ENCODE results near the gene DAAM1.
A peak's percentile ranks its signal among the peaks of the same experiment; 100 is the strongest.

Gene DAAM1

DNA sequence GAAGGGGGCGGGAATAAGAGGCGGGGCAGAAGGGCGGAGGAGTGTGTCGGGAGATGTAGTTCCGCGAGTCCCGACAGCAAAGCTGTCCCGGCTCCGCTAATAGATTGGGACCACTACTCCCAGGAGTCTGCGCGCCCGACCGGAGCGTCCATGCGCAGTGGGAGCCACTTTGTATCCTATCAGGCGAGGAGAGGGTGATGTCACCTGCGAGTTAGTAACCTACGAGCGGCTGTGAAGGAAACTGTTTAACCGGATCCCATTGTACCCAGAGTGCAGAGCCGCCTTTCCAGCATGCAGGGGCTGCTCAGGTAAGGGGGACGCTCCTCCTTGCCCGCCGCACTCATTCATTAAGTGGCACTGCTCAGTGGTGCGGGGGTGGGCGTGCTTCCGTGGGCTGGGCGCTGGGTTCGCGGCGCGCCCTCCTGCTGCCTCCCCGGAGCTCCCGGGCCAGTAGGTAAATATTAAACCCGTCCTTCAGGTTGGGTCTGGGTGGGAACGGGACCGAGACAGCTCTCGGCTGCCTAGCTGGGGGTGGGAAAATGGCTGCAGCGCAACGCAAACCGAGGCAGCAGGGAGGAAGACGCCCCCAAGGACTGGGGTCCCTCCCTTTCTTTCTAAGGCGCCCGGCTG, at the start of gene DAAM1:
TSS of gene DAAM1 (plus strand) at position 207 of the 630 bp plus-strand sequence. CDS start 74,811 bp downstream, outside the sequence.
- peak; percentile 95 to 96 for DNase-seq (ENCODE audit: low read depth in 2 of 2)

DNA sequence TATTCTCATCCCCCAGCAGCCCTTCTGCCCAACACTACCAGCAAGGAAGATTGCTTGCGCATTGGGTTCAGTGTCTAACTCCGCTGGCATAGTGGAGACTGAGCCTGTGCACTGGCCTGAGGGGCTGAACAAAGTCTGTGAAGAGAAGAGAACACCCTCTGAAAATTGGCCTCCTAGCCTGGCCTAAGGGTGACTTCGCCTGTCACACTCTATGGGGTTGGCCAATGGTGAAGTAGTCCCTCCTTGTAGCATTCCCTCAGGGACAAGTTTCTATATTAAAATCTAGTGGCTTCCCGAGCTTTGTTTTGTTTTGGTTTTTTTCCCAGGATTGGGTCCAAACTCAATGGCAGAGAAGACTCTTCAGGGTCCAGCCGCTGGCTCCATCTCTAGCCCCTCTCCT, 49.1 kb upstream of the DAAM1 start:
- no peak for DNase-seq (ENCODE audit: low read depth in 2 of 2)

DNA sequence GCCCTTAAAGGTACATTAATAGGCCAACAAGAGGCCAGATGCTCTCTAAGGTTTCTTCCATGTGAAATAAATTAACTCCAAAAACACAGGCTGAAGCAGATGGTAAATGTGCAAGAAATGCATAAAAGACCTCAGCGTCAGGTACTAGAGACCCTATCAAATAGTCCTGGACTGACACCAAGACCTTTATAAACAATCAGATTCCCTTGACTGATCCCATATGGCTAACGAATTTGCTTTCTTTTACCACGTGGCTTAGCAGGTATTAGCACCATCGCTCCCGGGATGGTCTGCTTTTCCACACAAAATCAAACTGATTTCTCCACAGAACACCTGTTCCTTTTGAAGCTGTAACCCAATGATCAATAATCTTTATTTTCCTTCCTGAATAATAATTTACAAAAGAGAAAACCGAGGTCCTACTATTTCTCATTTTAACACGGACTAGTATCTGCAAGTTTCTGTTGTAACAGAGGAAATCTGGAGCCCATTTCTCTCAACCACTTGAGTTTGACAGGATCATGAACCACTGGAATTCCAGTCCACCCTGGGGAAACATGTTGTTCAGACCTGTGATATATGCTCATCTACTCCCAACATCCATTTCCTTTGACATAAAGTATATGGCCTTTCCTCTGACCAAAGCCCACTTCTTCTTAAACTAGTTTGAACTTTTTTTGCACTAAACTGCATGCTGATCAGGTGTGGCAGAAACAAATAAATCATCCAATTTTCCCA, 48.2 kb upstream of the DAAM1 start:
- no peak for DNase-seq (ENCODE audit: low read depth in 2 of 2)

DNA sequence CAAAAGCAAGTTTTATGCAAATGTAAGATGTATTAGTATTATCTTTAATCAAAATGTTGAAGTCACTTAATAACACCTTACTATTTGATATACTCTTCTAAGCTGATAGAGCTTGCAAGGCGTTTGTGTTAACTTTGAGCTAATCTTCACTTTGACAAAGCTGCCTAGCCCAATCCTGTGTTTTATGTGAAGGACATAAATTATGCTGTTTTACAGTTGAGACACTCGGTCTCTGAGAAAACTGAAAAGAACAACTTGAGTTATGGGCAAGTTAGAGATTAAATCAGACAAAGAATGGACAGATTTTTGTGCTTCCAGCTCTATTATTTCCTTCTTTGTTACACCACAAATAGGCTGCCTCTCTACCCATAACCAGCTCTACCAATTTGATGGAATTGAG, 42.0 kb upstream of the DAAM1 start:
- no peak for DNase-seq (ENCODE audit: low read depth in 2 of 2)

DNA sequence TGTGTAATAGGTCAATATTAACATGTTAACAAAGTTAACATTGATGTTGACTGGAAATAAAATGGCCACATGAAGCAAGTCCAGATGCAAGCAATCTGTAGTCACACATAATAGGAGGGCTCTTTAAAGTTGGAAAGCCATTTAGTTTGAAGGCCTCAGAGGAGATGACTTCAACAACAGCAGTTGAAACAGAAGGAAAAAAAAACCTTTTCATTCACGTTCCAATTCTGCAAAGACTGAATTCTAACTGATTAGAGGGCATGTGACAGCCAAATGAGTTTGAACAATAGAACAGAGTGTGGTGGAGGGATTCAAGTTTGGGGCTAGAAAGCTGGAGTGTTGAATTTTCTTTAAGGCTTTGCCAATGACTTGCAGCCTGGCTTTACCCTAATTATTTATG, 41.5 kb upstream of the DAAM1 start:
- DNase-seq (ENCODE audit: low read depth in 2 of 2), result no peak

DNA sequence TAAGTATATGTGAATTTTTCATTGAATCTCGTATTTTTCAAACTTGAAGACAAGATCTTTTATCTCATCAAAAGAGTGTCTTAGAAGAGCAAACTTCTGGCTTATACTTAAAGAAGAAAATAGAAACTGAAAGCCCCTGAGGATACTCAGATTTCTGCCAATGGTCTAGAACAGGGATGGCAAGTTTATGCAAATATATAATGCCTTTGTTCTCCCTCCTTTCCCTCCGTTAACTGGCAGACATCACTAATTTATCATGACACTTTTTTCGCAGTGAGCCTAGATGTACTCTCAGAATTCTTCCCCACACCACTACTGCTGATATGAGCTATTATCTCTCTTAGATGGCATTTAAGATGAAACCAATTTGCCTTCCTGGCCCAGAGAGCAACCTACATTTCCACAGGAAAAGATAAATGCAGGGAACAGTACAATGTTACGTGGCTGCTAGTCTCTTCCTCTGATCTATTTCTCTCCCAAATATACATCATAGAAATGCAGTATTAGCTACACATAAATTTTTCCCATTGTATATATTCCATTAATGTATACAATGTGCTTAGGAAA, 40.0 kb upstream of the DAAM1 start:
- no peak for DNase-seq (ENCODE audit: low read depth in 2 of 2)

DNA sequence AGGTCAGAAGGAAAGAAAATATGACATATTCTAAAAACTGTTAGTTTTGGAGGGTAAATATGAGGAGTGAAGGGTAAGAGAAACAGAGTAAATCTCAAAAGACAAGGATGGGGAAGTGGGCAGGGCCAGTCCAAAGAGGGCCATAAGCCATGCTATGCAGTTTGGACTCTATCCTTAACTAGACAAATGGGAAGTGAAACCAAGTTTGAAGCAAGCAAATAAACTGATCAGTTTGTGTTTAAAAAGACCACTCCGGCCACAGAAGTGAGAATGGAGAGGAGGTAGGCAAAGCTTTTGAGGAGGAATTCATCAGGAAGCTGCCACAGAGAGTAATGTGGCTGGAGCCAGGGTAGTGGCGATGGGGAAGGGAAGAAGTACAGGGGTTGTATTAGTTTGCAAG, 37.5 kb upstream of the DAAM1 start:
- no peak for DNase-seq (ENCODE audit: low read depth in 2 of 2)

DNA sequence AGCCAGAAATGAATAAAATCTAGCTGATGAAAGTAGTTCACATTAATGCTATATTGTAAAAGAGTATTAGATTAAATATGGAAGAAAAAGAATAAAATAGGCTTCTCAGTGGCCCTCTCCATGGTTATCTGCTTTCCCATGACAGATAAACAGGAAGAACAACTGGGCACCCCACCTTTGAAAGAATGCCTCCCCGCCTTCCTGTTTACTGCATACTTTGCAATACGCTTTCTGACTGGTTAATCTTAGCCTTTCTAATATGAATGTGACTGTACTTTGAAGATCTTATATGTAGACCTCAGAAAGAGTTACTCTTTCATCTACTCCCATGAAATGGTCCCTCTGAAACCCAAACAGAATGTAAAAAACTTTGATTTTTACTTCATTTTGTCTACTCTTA, 34.1 kb upstream of the DAAM1 start:
- DNase-seq (ENCODE audit: low read depth in 2 of 2), result no peak

DNA sequence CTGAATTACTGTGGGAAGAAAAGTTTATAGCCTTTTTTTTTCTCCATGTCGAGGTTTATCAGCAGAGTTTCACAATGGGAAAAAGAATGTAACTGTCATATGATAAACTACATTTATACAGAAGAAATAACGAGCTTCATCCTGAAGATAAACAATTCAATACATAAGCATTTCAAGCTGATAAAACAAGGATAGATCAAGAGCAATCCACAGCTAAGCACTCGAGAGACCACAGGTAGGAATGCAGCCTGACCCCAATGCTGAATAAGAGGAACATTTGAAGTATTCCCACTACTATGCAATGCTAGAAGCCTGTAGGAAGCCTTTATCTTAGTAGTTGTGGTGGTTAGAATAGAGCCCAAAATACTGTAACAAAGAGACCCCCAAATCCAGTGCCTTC, 32.6 kb upstream of the DAAM1 start:
- no peak for DNase-seq (ENCODE audit: low read depth in 2 of 2)

DNA sequence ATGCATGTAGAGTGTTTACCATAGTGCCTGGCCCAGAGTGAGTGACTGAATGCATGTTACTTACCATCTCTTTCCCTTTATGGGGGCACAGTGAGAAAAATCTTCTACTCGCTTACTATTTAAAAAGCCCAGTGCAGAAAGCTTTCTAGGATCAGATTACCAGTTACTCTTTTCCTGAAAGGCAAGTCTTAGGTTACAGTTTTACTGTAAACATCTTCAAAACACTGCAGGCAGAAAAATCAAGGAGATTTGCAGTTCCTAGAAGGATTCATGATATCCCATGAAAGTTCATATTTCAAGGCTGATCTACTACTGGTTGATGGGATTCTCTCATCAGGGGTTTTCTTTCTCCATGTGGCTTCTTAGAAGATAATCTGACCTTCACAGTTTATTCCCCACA, 29.3 kb upstream of the DAAM1 start:
- no peak for DNase-seq (ENCODE audit: low read depth in 2 of 2)

DNA sequence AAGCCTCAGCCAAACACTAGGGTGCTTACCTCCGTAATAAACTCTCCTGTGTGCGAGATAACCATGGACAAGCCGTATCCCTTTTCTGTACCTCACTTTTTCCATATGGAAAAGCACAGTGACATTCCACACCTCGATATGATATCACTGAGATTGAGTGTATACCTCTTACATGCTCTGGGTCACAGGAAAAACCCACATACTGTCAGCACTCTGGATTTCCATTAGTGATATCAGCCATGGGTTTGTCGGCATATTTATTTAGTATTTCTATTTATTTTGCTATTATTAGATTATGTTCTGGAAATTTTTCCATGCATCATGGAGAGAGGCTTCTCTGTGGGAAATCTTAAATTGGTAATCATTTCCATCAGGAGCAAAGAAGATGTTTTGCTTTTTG, 28.0 kb upstream of the DAAM1 start:
- DNase-seq (ENCODE audit: low read depth in 2 of 2), result no peak

DNA sequence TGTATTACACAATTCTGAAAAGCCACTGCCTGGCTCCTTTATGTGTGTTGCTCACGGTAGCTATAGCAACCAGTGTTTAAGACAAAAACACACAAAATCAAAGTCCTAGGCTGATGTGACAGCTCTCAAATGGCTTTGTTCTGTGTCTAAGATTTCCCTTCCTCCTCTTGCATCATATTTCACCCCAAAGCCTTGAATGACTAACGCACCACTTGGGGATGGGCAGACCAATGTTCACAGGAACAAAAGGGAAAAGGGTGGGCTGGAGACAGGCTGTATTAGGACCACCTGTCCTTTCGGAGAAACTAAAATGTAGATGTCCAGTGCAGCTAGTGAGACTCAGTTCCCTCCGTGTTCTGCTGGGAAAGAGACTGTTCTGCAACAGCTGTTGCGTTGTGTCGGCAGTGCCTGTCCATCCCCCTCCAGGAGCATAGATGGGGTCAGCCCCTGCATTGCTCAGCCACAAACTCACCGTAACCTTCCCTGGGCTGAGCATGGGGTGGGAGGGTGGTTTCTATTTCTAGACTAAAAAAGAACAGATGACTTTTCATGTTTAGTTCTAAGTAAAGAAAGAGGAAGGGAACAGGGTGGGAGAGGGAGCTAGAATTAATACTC, 26.8 kb upstream of the DAAM1 start:
- DNase-seq (ENCODE audit: low read depth in 2 of 2), result no peak

DNA sequence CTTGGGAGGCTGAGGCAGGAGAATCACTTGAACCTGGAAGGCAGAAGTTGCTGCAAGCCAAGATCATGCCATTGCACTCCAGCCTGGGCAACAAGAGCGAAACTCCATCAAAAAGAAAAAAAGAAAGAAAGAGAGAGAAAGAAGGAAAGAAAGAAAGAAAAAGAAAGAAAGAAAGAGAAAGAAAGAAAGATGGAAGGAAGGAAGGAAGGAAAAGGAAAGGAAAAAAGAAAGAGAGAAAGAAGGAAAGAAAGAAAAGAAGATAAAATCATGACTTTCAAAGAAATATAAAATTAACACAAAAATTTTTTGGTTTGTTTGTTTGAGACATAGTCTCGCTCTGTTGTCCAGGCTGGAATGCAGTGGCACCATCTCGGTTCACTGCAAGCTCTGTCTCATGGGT, 22.2 kb upstream of the DAAM1 start:
- no peak for DNase-seq (ENCODE audit: low read depth in 2 of 2)

DNA sequence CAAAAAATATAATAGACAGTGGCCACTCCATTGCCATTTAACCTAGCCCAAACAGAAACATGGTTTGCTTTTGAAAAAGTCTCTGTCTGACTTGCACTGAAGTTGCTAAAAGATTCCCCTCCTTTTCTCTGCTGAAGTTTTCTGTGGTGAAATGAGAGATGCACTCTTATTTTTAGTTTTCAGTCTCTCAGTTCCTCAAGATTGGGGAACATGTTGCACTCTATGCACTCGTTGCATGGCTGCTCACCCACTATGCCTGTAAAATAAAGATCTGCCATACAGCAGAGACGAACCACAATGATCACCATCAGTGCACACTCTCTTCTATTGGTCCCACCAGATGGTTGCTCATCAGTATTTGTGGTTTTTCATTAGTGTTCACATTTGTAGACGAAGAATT, 13.1 kb upstream of the DAAM1 start:
- no peak for DNase-seq (ENCODE audit: low read depth in 2 of 2)

DNA sequence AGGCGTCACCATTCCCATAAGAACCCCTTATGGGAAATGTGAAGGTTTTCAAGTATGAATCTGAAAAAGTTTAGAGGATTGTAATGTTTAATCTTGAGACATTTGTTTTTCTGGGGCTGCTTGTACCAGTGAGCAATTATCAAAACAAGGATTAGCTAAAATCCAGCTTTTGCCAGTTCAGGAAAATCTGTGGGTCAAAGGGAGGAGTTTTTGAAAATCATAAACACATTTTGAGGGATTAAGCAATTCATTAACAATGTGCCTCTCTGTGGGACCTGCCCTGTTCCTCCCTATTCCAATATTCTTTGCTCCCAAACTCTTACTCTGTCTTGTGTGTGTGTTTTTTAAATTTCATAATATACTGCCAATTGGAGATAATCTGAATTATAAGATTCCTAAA, 11.7 kb upstream of the DAAM1 start:
- no peak for DNase-seq (ENCODE audit: low read depth in 2 of 2)

DNA sequence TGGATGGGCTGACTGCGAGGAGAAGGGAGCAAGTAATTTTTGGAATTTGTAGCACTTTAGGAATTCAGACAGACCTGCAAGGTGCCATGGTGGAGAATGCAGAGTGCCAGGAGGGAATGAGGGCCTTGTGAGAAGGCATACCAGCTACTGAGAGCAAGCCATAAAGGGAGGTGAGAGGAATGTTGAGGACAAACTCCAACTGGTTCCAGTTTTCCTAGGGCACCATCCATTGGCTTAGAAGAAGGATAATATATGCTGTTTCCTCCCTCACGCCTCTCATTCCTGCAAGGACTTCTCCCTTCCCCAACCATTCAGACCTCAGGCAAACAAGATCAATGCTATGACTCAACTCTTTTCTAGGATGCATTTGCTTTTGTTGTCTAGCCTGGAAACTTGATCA, 11.2 kb upstream of the DAAM1 start:
- DNase-seq (ENCODE audit: low read depth in 2 of 2), result no peak

DNA sequence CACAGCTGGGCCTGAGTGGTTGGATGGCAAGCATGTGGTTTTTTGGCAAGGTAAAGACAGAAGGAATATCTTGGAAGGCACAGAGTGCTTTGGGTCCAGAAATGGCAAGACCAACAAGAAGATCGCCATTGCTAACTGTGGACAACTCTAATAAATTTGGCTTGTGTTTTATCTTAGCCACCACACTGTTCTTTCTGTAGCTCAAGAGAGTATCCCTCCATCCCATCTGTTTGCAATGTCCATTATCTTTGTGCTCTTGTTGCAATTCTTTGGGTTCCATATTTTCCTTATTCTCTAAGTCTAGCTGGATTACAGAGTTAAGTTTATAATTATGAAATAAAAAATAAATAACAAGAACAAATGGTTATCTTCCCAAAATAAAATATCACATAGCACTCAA, 6.7 kb upstream of the DAAM1 start:
- DNase-seq (ENCODE audit: low read depth in 2 of 2), result no peak

DNA sequence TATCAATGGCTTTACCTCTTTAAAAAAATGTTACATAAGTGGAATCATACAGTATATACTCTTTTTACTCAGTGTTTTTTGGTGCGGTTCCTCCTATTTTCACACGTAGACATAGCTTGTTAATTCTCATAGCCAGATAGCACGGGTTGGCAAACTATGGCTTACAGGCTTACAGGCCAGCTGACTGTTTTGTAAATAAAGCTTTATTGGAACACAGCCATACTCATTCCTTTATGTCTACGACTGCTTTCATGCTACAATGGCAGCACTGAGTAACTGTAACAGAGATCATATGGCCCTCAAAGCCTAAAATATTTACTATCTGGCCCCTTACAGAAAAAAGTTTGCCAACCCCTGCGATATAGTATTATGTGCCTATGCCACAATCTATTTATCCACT, 5.8 kb upstream of the DAAM1 start:
- no peak for DNase-seq (ENCODE audit: low read depth in 2 of 2)

DNA sequence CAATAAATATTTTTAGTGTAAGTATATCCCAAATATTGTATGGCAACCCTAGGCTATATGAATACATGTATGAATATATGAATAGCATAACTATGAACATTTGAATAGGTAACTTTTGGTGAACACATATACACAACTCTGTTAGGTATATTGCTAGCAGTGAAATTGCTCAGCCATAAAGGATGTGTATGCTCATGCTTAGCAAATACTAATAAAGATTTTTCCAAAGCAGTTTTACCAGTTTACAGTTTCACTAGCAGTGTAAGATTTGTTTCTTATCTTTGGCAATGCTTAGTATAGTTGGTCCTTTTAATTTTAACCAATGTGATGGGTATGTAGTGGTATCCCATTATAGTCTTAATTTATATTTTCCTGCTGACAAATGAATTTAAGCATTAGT, 5.3 kb upstream of the DAAM1 start:
- no peak for DNase-seq (ENCODE audit: low read depth in 2 of 2)

DNA sequence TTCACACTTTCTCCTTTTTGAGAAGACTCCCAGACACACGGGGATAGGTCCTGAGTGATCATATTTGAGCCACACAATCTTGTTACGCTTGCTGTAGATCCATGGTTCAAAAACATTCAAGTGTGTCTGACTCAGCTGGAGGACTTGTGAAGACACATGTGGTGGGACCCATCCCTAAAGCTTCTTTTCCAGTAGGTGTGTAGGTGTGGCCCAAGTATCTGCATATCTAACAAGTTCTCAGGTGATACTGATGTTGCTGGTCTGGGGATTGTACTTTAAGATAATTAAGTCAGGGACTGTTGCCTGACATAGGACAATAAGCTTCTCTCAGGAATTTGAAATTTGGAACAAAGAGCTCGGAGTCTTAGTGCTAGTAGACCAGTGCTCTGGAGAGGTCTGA, 4.1 kb upstream of the DAAM1 start:
- no peak for DNase-seq (ENCODE audit: low read depth in 2 of 2)

DNA sequence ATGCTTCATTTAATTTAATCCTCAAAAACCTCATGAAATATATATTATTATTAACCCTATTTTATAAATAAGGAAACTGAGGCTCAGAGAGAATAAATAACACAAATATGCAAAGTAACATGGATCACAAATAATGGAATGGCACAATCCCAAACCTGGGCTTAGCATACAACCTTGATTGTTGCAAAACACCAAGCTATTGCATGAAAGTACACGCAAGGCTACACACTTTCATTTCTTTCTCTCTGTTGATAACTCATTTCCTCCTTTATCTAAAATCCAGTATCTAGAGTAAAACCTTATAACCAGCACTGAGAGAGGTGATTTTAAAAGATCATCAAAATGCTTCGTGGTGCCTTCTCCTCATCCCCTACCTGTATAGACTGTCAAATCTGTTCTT, 2.8 kb upstream of the DAAM1 start:
- no peak for DNase-seq (ENCODE audit: low read depth in 2 of 2)

DNA sequence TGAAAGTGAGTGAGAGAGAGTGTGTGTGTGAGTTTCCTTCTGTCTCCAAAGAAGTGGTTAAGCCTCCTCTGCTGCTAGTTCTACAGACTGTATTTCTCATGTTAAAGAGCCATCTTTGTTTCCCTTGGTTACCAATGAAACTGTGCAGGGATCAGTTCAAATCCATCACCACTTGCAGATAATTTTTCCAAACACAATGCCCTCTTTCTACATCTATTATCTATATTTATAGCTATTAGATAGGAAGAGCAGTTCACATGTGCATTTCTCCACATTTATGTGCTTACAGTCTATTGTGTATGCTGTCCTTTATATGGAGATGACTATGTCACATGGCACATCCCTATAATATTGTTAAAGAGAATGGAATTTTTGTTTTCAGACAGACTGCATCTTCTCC, 2.2 kb upstream of the DAAM1 start:
- DNase-seq (ENCODE audit: low read depth in 2 of 2), result no peak

DNA sequence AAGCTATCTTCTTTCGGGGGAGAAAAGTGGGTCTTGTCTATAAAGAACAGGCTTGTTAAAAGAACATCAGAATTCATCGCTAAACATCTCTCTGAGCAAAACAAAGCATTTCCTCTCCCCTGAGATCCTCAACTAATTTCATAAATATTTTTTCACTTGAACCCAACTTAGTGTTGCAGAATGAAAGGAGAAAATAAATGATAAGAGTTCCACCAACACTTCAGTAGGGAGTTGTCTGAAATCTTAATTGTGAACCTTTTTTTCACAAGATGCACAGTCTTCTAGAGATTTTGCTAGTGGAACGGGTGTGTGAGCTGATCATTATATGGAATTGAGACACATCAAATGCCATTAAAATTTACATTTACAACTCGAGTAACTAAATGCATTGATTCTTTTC, 1.3 kb upstream of the DAAM1 start:
- no peak for DNase-seq (ENCODE audit: low read depth in 2 of 2)
